HG02642 (cell line): ENCODE data around the gene CCZ1.
"Not testable (repeated sequence)": the region's sequence is repeated elsewhere in the genome, so short reads cannot be mapped to it uniquely, and the experiment has no call there.

Experiments used
- ATAC-seq: cut with Tn5 transposase; IDR thresholded peaks from one replicate; pipeline ENCODE4 v1.9.1; 2021; ENCODE audit warnings: mild to moderate bottlenecking; ENCODE audit not compliant: unreplicated experiment, poor library complexity

Gene CCZ1

DNA sequence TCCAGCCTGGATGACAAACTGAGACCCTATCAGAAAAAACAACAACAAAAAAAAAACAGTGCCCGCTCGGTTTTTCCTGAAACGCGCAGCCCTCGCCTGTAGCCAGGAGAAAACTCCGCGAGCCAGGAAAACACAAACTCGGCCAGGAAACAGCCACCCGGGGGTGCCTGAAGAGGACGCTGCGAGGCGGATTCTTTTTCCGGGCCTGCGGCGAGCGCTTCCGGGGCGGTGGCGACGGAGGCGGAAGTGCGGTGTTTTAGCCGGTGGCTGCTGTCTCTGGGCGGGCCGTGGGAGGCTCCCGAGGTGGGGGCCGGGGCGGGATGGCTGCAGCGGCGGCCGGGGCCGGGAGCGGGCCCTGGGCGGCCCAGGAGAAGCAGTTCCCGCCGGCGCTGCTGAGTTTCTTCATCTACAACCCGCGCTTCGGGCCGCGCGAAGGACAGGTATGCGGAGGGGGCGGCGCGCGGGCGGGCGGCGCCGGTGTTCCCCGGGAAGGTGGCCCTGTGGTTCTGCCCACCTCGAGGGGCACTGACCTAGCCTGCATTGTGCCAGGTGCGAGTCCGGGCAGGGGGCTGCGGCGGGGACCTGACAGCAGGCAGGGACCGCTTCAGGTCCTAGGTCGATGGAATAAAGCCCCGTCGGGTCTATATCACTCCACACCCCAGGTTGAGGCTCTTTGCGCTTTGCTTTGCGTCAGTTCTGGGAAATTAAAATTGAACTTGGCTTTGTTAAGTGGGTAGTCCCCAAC lies at the start of gene CCZ1:
CCZ1 (plus strand) TSS at position 254 of the 745 bp plus-strand sequence; CDS start at position 321, 67 bp downstream.
- peak; percentile 95 for ATAC-seq

DNA sequence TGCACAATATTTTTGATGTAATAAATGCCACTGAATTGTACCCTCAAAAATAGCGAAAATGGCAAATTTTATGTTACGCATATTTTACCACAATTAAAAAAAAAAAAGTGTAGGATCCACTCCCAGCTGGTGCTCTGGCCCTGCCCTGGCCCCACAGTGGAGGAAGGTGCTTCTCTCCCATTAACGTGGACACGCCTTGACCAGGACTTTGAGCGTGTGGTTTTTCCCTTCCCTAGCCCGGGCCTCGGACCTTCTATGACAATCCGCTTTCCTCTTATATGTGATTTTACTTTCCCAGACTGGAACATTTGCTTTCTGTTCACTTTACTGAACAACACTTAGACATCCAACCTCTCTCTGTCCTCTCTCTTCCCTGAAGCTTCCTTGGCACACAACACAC lies 47.6 kb upstream of the CCZ1 start:
- ATAC-seq: no peak

GRCh38 chr7:5854738-5855137 lies 43.8 kb upstream of the CCZ1 start:
- no peak for ATAC-seq

DNA sequence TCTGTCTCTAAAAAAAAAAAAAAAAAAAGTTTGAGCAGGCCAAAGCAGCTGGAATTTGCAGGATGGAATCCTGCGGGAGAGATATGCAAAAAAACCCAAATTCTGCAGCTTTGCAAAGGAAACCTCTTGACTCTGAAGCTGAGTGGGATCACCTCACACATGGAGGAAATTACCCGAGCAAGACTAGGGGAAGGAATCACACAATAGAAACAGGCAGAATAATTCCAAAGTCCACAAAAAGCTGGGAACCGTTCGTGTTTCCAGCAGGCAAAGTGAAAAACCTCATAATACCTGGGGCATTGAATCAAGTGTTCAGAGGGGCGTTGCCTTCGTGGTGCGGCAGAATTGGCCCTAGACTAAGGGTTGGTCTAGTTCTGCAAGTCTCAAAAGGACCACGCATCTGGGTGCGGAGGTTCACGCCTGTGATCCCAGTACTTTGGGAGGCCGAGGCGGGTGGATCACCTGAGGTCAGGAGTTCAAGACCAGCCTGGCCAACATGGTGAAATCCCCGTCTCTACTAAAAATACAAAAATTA lies 41.4 kb upstream of the CCZ1 start:
- not testable (repeated sequence) for ATAC-seq

GRCh38 chr7:5858494-5858893 lies 40.0 kb upstream of the CCZ1 start:
- not testable (repeated sequence) for ATAC-seq

DNA sequence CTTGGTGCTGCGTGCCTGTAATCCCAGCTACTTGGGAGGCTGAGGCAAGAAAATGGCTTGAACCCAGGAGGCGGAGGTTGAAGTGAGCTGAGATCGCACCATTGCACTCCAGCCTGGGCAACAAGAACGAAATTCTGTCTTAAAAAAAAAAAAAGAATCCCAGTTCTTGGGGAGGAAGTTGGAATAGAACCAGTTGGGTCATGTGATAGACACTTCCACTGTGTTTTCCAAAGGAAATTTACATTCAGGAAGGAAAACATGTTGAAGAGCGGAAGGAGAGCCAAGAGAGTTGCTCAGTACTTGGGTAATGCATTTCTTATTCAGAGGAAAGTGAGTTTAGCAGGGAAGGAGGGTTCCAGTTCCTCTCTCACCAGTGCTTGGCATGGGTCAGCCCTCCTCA lies 37.3 kb upstream of the CCZ1 start:
- not testable (repeated sequence) for ATAC-seq

DNA sequence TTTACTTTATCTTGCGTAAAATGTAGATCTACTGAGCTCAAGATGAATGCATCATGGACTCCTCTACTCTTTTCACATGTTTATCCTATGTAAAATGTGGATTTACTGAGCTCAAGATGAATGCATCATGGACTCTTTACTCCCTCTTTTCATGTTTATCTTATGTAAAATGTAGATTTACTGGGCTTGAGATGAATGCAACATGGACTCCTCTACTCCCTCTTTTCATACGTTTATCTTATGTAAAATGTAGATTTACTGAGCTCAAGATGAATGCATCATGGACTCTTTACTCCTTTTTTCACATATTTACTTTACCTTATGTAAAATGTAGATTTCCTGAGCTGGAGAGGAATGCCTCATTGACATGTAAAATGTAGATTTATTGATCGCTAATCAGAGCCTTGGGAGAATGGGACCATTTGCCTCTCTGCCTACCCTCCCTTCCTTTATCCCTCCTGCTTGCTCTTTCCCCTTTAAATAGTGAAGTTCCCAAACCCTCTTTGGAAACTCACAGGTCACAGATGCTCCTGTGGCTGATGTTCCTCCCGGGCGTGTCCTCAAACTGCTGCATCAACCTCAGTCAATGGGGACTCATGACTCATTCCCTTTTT lies 35.7 kb upstream of the CCZ1 start:
- ATAC-seq: not testable (repeated sequence)

DNA sequence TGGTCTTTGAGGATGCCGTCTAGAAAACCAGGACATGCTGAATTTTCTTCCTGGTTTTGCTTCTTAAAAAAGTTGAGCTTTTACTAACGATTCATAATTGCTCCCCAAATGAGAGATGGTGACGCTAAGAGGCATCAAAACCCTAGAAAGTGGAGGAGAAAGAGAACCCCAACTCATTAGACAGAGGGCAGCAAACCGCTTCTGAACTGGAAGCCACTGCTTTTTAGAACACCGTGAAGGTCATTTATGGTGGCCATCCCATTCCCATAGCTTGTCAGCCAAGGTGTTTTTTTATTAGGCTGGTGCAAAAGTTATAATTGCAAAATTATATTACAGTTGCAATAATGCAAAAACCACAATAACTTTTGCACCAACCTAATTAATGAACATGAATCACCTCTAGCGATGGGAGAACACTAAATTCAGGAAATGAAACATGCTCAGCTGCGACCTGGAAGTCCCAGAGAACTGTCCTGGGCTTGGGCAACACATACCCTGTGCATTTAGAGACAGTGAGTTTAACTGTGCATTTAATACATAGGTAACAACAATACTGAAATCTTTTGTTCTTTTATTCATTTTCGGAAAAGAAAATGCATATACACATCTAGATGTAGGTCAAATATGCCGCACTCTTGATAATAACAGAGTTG lies 33.1 kb upstream of the CCZ1 start:
- ATAC-seq: not testable (repeated sequence)

DNA sequence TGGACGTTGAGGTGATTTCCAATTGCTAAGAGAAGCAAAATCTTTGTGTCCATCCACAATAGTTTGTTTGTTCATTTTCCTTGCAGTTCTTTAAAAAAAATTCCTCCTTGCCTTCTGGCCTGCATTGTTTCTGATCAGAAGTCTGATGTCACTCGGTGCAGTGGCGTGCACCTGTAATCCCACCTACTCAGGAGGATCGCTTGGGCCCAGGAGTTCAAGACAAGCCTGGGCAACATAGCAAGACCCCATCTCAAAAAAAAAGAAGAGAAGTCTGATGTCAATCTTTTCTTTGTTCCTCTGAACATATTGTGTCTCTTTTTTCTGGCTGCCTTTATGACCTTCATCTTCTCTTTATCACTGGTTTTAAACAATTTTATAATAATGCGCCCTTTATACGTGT lies 31.5 kb upstream of the CCZ1 start:
- ATAC-seq: no peak

GRCh38 chr7:5868928-5869341 lies 29.6 kb upstream of the CCZ1 start:
- not testable (repeated sequence) for ATAC-seq

- ATAC-seq: no peak
These were observed 28.8 kb upstream of the CCZ1 start for GRCh38 chr7:5869691-5870090.

DNA sequence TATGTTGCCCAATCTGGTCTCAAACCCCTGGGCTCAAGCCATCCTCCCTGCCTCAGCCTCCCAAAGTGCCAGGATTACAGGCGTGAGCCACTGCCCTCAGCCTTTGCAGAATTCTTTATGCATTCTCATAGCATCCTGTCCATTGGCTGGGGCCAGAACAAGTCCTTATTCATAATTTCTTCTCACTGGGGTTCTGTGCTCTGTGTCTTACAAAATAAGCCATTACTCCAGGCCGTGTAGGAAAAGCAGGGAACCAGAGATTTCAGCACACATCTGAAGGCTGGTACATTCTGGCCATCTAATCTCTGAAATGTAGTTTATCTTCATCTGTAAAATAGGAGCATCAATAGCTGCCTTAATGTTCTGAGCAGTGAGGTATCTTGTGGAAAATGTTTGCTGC lies 28.2 kb upstream of the CCZ1 start:
- ATAC-seq: no peak

GRCh38 chr7:5872326-5872725 lies 26.2 kb upstream of the CCZ1 start:
- no peak for ATAC-seq

- not testable (repeated sequence) for ATAC-seq
These were observed 18.9 kb upstream of the CCZ1 start for GRCh38 chr7:5879591-5879990.

DNA sequence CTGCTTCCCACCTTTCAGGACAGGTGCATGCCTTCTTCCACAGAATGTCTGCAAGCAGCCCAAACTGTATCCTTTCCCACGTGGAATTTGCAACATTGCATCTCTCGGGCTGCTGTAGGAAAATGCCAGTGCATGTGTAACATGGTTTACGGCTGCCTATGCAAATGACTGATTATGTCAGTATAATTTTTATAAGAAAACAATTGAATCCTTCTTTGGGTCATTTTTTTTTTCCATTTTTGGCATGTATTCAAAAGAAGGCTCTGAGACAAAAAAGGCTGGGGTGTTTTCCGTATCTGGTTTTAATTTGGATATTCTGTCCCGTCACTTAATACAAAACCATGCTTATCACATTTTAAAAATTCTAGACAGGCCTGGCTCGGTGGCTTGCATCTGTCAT lies 18.4 kb upstream of the CCZ1 start:
- not testable (repeated sequence) for ATAC-seq

GRCh38 chr7:5884431-5884830 lies 14.1 kb upstream of the CCZ1 start:
- ATAC-seq: not testable (repeated sequence)

DNA sequence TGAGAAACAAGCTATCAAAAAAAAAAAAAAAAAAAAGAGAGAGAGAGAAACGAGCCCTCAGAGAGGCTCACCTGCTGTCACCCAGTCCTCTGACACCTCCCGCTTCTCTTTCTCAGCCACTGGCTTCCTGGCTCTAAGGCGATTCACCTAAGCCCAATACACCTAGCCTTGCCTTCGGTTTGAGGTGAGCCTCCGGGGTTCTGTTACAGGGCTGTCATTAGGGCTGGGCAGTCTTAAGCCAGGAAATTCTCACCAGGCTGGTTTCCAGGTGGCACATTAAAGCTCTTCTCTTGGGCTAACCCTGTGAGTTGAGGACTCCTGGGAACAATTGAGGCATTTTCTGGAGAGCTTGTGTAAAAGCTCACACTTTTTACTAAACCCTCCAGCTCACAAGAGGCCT lies 10.5 kb upstream of the CCZ1 start:
- not testable (repeated sequence) for ATAC-seq

DNA sequence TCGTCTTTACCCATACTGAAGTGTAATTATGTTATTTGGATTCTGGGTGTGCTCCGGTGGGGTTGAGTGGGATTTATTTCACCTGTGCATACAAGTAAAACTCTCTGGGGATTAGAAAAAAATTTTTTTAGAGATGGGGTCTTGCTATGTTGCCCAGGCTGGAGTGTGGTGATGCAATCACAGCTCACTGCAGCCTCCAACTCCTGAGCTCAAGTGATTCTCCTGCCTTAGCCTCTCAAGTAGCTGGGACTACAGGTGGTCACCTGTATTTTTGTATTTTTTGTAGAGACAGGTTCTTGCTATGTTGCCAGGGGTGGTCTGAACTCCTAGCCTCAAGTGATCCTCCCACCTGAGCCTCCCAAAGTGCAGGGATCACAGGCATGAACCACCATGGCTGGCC lies 8.3 kb upstream of the CCZ1 start:
- not testable (repeated sequence) for ATAC-seq

DNA sequence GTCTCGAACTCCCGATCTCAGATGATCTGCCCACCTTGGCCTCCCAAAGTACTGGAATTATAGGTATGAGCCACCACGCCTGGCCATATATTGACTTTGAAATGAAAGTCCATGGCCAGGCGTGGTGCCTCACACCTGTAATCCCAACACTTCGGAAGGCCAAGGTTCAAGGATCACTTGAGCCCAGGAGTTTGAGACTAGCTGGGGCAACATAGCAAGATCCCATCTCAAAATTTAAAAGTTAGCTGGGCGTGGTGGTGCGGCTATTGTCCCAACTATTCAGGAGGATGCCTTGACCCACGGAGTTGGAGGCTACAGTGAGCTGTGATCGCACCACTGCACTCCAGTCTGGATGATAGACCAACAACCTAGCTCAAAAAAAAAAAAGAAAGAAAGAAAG lies 6.0 kb upstream of the CCZ1 start:
- ATAC-seq: no peak

DNA sequence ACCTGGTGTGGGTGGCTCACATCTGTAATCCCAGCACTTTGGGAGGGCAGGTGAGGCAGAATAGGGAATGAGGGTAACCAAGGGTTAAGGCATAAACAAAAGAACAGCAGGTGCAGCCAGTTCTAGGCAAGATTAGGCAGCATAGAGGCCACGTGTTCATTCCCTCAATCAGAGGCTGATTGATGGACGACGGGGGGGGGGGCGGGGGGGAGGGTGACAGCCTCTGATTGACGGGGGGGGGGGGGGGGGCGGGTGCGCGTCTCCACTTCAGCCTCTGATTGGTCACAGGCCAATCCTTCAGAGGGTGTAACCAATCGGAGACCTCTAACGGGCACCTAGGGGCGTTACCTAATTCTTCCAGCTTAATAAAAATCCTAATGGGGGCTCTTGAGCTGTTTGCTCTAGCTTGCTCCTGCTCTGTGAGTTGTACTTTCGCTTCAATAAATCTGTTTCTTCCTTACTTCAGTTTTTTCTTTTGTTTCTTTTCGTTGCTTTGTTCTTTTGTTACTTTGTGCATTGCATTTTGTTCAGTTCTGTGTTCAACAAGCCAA lies 1.1 kb upstream of the CCZ1 start:
- not testable (repeated sequence) for ATAC-seq

DNA sequence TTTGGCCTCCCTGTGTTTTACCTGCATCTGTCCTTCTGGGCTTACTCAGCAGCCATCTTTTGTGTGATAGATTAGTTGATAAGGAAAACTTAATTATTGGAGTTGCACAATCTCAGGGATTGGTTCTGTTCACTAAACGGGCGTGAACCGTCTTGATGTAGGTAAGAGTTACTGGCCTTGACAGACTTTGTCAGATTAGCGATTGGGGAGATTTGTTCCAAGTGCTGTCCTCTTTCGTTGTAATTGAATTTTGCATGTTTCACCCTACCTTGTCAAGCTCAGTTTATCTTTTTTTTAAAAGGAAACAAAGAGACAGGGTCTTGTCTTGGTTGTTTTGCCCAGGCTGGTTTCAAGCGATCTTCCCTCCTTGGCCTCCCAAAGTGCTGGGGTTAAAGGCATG lies 4.5 kb downstream of the CCZ1 start:
- not testable (repeated sequence) for ATAC-seq
